ENCODE results near the gene EIF3A.

Gene EIF3A

DNA sequence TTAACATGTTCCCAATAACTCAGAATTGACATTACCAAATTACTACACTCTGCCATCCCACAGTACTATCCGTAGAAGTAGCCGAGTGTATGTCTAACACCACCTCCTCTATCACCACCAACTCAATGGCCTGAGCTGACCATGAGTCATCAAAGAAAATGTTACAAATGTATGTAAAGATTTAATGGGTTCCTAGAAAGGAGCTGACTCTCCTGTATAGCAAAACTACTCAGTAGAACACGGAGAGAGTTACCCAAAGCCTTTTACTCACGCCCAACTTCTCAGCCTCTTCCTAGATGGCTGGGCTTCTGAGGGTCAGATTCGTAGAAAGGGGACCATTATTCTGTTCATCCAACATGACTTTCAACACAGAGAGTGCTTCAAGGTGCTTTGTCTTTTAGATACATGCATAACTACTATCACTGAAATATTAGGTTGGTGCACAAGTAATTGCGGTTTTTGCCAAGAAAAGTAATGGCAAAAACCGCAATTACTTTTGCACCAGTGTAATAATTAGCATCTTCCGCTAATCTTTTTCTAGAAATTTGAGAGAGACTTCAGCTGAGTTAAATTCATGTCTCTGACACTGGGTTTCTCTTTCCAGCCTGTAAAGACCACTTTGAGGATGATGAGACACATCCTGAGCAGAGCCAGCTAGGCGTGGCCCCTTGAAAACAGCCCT, 75.1 kb downstream of the EIF3A start:
- no peak for DNase-seq

DNA sequence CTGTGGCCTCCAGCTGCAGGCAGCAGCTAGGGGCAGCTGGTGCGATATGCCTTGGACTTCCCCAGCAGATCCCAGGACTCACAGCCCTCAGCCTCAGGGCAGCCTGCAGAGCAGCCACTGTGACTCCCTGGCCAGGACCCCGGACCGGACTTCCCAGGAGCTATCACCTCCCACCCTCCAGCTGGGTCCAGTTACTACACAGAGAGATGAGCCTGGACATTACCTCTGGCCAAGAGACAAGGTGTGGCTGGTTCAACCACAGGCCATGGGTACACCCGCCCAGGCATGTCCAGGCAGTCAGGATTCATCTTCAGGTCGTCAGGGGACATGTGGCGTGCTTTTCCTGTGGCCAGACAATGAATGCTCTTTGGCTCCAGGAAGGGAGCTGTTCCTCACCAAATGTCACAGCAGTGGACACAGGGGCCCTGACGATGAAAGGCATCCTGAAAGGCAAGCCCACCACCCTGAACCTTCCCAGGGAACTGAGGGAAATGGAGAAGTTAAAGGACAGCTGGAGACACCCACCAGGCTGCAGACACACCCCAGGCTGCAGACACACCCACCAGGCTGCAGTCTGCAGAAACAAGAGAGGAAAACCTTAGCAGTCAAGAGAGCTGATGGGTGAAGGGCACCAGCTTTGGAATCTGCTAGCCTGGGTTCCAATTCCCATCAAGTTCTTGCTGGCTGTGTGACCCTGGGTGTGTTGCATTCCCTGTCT, 76.9 kb downstream of the EIF3A start:
- no peak for DNase-seq

DNA sequence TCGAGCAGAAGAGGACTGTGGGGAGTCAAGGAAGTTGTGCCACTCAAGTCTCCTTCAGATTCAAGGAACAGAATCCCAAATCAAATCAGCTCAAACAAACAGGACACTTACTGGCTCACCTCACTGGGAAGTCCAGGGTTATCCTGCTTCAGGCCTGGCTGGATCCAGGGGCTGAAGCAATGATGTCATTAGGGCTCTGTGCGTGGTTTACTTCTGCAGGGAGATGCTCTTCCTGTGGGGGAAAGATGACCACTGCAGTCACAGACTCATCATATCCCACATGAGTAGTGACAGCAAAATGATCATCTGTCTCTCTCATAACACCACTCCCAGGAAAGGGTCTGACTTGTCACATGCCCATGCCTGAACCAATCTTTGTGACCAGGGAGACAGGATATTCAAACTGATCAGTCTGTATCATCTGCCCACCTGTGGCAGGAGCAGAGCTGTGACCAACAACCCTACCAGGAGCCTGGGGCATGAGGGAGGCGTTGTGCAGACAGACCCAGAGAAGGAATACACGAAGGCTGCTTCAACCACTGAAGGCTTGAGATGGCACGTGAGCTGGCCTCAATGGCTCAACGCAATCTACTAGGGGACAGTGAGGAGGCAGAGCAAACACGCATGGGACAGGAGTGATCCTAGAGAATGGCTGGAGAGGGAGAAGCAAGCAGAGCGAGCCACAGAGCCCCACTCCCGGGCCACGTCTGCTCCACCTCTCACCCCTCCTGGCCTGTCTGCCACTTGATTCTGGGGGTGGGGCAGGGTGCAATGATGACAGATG, 78.7 kb downstream of the EIF3A start:
- DNase-seq: no peak

DNA sequence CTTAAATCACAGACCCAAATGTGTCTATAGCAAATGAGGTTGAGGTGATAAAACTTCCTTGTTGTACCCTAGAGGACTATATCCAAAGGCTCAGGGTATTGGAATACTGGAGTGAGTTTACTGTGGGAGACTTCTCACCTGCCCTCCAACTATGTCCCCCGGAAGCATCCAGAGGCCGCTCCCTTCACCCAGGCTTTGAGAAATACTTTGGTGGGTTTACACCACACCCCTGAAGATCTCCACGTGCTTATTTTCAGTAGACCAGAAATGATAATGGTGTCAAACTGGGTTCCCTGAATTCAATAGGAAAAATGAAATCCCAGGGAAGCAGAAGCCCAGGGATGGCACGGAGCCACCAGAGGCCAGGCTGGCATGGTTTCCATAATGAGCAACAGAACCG, 82.4 kb downstream of the EIF3A start:
- no peak for DNase-seq

DNA sequence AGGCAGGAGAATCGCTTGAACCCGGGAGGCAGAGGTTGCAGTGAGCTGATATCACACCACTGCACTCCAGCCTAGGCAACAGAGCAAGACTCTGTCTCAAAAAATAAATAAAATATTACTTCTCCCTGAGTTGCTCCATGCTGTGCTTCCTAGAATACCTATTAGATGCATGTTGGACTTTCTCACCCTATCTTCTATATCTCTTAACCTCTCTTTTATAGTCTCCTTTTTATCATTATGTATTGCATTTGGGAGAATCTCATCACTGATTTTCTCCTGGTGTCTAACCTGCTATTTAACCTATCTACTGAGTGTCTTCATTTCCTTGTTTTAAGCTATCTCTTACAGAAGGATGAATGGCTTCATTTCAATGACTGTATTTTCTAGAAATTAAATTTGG, 83.2 kb downstream of the EIF3A start:
- DNase-seq: no peak

DNA sequence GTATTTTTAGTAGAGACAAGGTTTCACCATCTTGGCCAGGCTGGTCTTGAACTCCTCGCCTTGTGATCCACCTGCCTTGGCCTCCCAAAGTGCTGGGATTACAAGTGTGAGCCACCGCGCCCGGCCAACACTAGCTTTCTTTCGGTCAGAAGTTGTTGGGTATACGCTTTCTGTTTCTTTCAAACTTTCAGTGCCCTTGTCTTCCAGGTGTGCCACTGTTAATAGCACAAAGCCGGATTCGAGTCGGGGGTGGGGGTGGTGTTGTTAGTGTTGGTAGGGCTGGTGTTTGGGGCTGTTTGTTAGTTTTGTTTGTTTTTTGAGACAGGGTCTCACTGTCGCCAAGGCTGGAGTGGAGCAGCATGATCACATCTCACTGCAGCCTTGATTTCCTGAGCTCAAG, 84.9 kb downstream of the EIF3A start:
- no peak for DNase-seq

- no peak for DNase-seq
These were observed 86.3 kb downstream of the EIF3A start for GRCh38 chr10:118994321-118994720.

DNA sequence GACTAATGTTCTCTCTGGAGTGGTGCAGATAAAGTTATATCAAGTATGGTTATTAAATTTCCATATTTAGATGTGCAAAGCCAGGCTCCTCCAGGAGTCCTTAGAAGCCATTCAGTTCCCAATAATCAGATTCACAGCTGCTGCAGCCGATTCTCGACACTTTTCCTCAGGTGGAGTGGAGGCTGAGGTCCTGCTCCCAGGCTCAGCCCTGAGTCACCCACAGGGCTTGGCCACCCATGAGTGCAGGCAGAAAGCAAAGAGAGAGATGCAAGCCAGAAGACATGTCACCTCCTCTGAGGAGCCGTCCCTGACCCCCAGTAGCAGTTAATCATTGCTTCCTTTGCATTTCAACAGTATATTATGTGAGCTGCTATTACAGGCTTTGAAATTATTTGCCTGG, 87.4 kb downstream of the EIF3A start:
- no peak for DNase-seq

GRCh38 chr10:118992496-118992895, 88.1 kb downstream of the EIF3A start:
- DNase-seq: no peak

GRCh38 chr10:118990326-118990725, 90.3 kb downstream of the EIF3A start:
- no peak for DNase-seq

DNA sequence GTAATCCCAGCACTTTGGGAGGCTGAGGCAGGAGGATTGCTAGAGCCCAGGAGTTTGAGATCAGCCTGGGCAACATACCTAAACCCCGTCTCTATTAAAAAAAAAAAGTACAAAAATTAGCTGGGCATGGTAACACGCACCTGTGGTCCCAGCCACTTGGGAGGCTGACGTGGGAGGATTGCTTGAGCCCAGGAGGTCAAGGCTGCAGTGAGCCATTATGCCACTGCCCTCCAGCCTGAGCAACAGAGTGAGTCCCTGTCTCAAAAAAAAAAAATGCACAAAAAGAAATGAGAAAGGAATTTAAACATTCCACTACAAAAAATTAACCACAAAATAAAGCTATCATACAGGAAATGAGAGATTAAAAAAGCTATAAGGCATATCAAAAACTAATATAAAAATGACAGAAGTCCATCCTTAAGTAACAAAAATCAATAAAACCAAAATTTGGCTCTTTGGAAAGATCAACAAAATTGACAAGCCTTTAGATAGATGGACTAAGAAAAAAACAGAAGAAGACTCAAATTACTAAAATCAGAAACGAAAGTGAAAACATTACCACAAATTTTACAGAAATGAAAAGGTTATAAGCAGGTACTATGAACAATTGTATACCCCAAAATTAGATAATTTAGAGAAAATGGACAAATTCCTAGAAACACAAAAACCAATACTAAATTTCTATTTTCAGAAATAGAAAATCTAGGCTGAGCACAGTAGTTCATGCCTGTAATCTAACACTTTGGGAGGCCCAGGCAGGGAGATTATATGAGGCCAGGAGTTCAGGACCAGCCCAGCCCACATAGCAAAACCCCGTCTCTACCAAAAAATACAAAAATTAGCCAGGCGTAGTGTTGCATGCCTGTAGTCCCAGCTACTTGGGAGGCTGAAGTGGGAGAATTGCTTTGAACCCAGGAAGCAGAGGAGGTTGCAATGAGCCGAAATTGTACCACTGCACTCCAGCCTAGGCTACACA, 93.5 kb downstream of the EIF3A start:
- DNase-seq: no peak

GRCh38 chr10:118985576-118985975, 95.0 kb downstream of the EIF3A start:
- no peak for DNase-seq
